Right lung (tissue), 5 donors: ENCODE results near the gene KCNK13. TPM values are rescaled to one million over a fixed set of nuclear protein-coding genes. Genes with fewer than 3 reads are reported as not detected.
"Not testable (repeated sequence)": the region's sequence is repeated elsewhere in the genome, so short reads cannot be mapped to it uniquely, and the experiment has no call there.

Experiments used
- DNase-seq, 2 donors: peaks; one replicate each; pipeline ENCODE4 v3.0.0-alpha.2; 2013
- polyA plus RNA-seq, 5 donors: library from polyadenylated mRNA; unstranded; fragments of 120-200 nt; gene quantifications; one replicate each; pipeline versions ENCODE4 v1.2.1 to v1.2.3, GENCODE V29; 2013; ENCODE audit warnings: inconsistent platforms in 1 of 5, low replicate concordance in 1 of 5; ENCODE audit not compliant: insufficient read length in 5 of 5, insufficient read depth in 1 of 5

Gene KCNK13
- polyA plus RNA-seq, 5 donors, result 0.15 to 0.24 (median 0.16) TPM

GRCh38 chr14:90060965-90061684 is 669 bp upstream of the KCNK13 start:
- DNase-seq, result no peak

GRCh38 chr14:90062127-90062794 is 467 bp downstream of the KCNK13 start:
- DNase-seq, result peak in 1 of 2 donors; percentile 12

- no peak for DNase-seq
Measured at GRCh38 chr14:90062822-90063539, 1.2 kb downstream of the KCNK13 start.

GRCh38 chr14:90072350-90072749 is 10.6 kb downstream of the KCNK13 start:
- no peak for DNase-seq

GRCh38 chr14:90079576-90079975 is 17.8 kb downstream of the KCNK13 start:
- no peak for DNase-seq

GRCh38 chr14:90087433-90087832 is 25.6 kb downstream of the KCNK13 start:
- no peak for DNase-seq

- no peak for DNase-seq
Measured at GRCh38 chr14:90088176-90088575, 26.4 kb downstream of the KCNK13 start.

- not testable (repeated sequence) for DNase-seq
Measured at GRCh38 chr14:90089486-90089885, 27.7 kb downstream of the KCNK13 start.

GRCh38 chr14:90091393-90091792 is 29.6 kb downstream of the KCNK13 start:
- DNase-seq, result peak in 1 of 2 donors; percentile 11

- no peak for DNase-seq
Measured at GRCh38 chr14:90093942-90094595, 32.3 kb downstream of the KCNK13 start.

- no peak for DNase-seq
Measured at GRCh38 chr14:90095096-90095495, 33.3 kb downstream of the KCNK13 start.

GRCh38 chr14:90096566-90096965 is 34.8 kb downstream of the KCNK13 start:
- no peak for DNase-seq

- DNase-seq, result no peak
Measured at GRCh38 chr14:90103808-90104207, 42.0 kb downstream of the KCNK13 start.

- no peak for DNase-seq
Measured at GRCh38 chr14:90105756-90106155, 44.0 kb downstream of the KCNK13 start.

GRCh38 chr14:90107789-90108188 is 46.0 kb downstream of the KCNK13 start:
- DNase-seq, result no peak

GRCh38 chr14:90109858-90110257 is 48.1 kb downstream of the KCNK13 start:
- no peak for DNase-seq

GRCh38 chr14:90111895-90112534 is 50.2 kb downstream of the KCNK13 start:
- no peak for DNase-seq

- no peak for DNase-seq
Measured at GRCh38 chr14:90114554-90114953, 52.8 kb downstream of the KCNK13 start.

GRCh38 chr14:90115780-90116179 is 54.0 kb downstream of the KCNK13 start:
- DNase-seq, result no peak

- no peak for DNase-seq
Measured at GRCh38 chr14:90116444-90116843, 54.6 kb downstream of the KCNK13 start.

GRCh38 chr14:90118027-90118426 is 56.2 kb downstream of the KCNK13 start:
- DNase-seq, result no peak

GRCh38 chr14:90126260-90126659 is 64.5 kb downstream of the KCNK13 start:
- DNase-seq, result no peak
